Ascending aorta (tissue), 2 donors: ENCODE measurements around the gene IGF2. TPM values are rescaled to one million over a fixed set of nuclear protein-coding genes. Genes with fewer than 3 reads are reported as not detected.

Experiments used
- DNase-seq, 2 donors: peaks; one replicate each; pipeline ENCODE4 v3.0.0-alpha.2; 2019; ENCODE audit warnings: low spot score in 2 of 2
- H3K27ac ChIP-seq, 2 donors: fragments of 200-600 bp; sonication (generic); one replicate each; pipeline ENCODE4 v1.5.1; 2016 to 2017; ENCODE audit warnings: mild to moderate bottlenecking in 1 of 2
- H3K27me3 ChIP-seq: fragments of 200-600 bp; sonication (generic); one replicate; pipeline ENCODE4 v1.5.1; 2017
- H3K36me3 ChIP-seq, 2 donors: fragments of 200-600 bp; sonication (generic); one replicate each; pipeline ENCODE4 v1.5.1; 2016
- H3K4me1 ChIP-seq, 2 donors: fragments of 200-600 bp; sonication (generic); one replicate each; pipeline ENCODE4 v1.5.1; 2016 to 2017; ENCODE audit warnings: mild to moderate bottlenecking in 1 of 2
- H3K4me3 ChIP-seq, 2 donors: fragments of 200-600 bp; sonication (generic); one replicate each; pipeline ENCODE4 v1.5.1; 2016 to 2017; ENCODE audit warnings: mild to moderate bottlenecking in 1 of 2
- H3K9me3 ChIP-seq, 2 donors: fragments of 200-600 bp; sonication (generic); one replicate each; pipeline ENCODE4 v1.5.1; 2016
- intact Hi-C: fragments of 100-400 bp; cut with DNase I; formaldehyde crosslinking; loops from one replicate; pipeline ENCODE4 v1.15.1; 2023
- total RNA-seq: library from RNA; depleted of rRNA; stranded (reverse); fragments of >200 nt; gene quantifications from one replicate; pipeline ENCODE4 v1.1.0, GENCODE V29; 2016
- TF ChIP-seq, protein P1 (sequence below), 3 experiments: fragments of 200-600 bp in 2 of 3; fragments of 450-650 bp in 1 of 3; sonication (generic) in 2 of 3; IDR thresholded peaks; one replicate each; pipeline ENCODE4 v1.5.1; 2016 to 2019; ENCODE audit warnings: antibody characterized with exemption in 3 of 3, mild to moderate bottlenecking in 1 of 3, moderate library complexity in 1 of 3

The IGF2 gene
- total RNA-seq, 1 donor from 2014 or later: 124 TPM

DNA sequence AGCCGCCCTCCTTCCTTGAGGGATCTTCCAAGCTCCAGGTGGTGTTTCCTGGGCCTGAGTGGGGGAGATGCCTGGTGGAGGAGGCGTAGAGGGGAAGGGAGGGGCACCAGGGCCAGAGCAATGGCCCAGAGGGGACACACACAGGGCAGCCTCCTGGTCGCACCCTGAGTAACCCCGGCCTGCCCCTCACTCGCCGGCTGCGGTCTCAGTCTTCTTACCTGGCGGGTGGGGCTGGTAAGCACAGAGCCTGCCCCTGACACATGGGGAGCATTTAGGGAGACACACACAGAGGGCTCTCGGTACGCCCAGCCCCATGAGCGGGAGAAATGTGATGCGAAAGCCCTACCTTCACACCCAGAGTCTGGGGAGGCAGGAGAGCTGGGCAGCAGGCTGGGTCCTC lies 23.9 kb downstream of the IGF2 start:
- Histone ChIP-seq H3K27me3 (peaks cover under 1% of the 10 kb centered on the region), H3K9me3 (peaks cover 0 to 9% of the 10 kb centered on the region in 2 donors), H3K4me1 (no peaks in the 10 kb centered on the region), H3K36me3 (no peaks in the 10 kb centered on the region), H3K4me3 (no peak overlapping the region), H3K27ac (no peak overlapping the region)
- TF ChIP-seq, protein P1, sequence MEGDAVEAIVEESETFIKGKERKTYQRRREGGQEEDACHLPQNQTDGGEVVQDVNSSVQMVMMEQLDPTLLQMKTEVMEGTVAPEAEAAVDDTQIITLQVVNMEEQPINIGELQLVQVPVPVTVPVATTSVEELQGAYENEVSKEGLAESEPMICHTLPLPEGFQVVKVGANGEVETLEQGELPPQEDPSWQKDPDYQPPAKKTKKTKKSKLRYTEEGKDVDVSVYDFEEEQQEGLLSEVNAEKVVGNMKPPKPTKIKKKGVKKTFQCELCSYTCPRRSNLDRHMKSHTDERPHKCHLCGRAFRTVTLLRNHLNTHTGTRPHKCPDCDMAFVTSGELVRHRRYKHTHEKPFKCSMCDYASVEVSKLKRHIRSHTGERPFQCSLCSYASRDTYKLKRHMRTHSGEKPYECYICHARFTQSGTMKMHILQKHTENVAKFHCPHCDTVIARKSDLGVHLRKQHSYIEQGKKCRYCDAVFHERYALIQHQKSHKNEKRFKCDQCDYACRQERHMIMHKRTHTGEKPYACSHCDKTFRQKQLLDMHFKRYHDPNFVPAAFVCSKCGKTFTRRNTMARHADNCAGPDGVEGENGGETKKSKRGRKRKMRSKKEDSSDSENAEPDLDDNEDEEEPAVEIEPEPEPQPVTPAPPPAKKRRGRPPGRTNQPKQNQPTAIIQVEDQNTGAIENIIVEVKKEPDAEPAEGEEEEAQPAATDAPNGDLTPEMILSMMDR (IDR thresholded peaks at IDR 0.05): no peak
- intact Hi-C loops: no loop called here
- DNase-seq: no peak

DNA sequence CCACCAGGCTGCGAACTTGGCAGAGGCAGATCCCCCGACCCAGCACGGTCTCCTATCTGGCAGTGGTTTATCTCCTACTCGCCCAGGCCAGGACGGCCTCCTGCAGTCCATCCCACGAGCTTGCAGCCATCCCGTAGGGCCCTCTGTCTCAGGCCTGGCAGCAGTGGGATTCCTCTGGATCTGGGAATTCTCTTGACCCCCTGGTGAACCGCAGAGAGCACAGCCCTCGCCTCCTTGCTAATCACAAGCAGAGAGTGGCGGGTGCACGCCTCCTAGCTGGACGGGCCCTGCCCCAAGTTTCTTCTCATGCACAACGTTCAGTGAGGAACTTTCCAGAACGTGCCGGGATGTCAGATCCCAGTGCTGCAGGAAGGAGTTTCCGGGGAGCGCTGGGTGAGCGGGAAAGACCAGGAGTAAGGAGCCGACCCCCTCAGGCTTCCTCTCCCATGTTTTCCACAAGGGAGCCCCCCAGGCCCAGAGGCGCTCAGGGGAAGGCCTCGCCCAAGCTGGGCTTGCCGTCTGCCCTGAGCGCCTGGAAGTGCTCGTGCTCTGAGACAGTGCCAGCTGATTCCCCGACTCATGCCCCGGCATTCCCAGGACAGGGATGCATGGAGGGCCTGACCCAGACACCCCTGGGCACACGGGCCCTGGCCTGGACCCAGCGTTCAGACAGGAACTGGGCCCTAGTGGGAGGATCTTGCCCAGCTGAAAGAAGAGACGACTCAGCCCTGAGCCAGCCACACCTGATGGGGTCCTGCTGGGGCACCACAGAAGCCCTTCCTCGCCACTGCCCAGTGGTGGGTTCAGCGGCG lies 24.6 kb downstream of the IGF2 start:
- H3K27ac ChIP-seq: no peak overlapping the region
- no peaks in the 10 kb centered on the region for H3K36me3 ChIP-seq
- H3K9me3 ChIP-seq: peaks cover 0 to 9% of the 10 kb centered on the region in 2 donors
- intact Hi-C loops: no loop called here
- no peaks in the 10 kb centered on the region for H3K27me3 ChIP-seq
- no peak overlapping the region for H3K4me3 ChIP-seq
- H3K4me1 ChIP-seq: no peaks in the 10 kb centered on the region
- no peak for DNase-seq
- TF ChIP-seq, protein P1 (IDR thresholded peaks at IDR 0.05): no peak

DNA sequence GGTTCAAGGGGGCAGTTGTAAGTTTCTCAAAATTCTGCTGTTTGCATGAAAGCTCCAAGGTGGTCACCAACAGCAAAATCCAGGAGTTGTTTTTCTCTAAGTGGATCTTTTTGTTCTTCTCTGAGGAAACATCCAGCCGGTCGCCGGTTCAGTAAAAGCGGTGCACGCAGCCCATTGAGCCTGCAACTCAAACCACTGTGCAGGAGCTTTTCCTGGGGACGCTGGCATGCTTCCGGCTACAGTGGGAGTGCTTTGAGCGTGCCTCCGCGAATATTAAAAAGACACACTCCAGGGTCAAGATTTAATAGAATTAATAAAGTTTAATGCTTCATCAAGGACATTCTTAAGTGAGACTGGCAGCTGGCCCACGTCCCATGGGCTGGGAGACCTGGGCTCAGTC lies 25.4 kb downstream of the IGF2 start:
- DNase-seq: no peak
- intact Hi-C loops: no loop called here
- Histone ChIP-seq H3K27me3 (no peaks in the 10 kb centered on the region), H3K9me3 (peaks cover 0 to 9% of the 10 kb centered on the region in 2 donors), H3K4me1 (no peaks in the 10 kb centered on the region), H3K27ac (no peak overlapping the region), H3K4me3 (no peak overlapping the region), H3K36me3 (no peaks in the 10 kb centered on the region)
- TF ChIP-seq, protein P1 (IDR thresholded peaks at IDR 0.05): no peak

DNA sequence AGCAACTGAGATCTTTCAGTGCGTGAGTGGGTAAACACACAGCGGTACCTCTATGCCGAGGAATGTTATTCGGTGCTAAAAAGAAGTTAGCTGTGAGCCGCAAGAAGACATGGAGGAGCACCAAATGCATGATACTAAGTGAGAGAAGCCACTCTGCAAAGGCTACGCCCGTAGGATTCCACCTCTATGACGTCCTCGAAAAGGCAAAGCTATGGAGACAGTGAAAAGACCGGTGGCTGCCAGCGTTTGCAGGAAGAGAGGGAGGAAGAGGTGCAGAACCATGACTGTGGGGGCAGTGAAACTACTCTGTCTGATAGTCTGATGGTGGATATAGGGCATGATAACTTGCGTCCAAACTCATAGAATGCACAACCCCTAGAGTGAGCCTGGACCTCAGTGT lies 28.7 kb downstream of the IGF2 start:
- TF ChIP-seq, protein P1 (IDR thresholded peaks at IDR 0.05): no peak
- Histone ChIP-seq H3K9me3 (no peaks in the 10 kb centered on the region), H3K4me3 (no peak overlapping the region), H3K27me3 (no peaks in the 10 kb centered on the region), H3K4me1 (no peaks in the 10 kb centered on the region), H3K36me3 (no peaks in the 10 kb centered on the region), H3K27ac (no peak overlapping the region)
- no peak for DNase-seq
- intact Hi-C loops: no loop called here

DNA sequence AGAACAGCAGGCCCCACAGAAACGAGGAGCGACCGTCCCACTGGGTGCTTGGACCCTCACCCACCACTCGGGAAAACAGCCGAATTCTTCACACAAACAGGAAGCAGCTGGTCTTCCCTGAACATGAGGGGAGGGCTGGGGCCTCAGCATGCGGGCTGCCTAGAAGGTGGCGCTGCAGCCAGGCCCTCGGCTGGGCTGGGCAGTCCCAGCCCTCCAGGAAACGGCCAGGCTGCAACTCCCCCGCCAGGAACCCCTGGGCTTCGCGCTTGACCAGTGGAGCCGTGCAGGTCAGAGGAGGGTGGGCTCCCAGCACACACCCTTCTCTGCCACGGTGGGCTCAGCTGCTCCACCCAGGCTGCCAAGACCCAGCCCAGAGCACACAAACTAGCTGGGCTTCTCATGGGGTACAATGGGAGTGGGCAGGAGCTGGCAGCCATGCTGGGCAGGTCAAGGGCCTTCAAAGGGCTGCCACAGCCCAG lies 29.6 kb downstream of the IGF2 start:
- Histone ChIP-seq H3K4me3 (no peak overlapping the region), H3K4me1 (no peaks in the 10 kb centered on the region), H3K27ac (no peak overlapping the region), H3K9me3 (no peaks in the 10 kb centered on the region), H3K27me3 (no peaks in the 10 kb centered on the region), H3K36me3 (no peaks in the 10 kb centered on the region)
- intact Hi-C loops: no loop called here
- DNase-seq: no peak
- TF ChIP-seq, protein P1 (IDR thresholded peaks at IDR 0.05): no peak
